GM21381 (cell line): Measurements from ENCODE around the gene IL22.

ENCODE experiments used
- ATAC-seq: cut with Tn5 transposase; IDR thresholded peaks from one replicate; pipeline ENCODE4 v1.9.1; 2021; ENCODE audit warnings: mild to moderate bottlenecking, moderate library complexity; ENCODE audit not compliant: unreplicated experiment

The IL22 gene

GRCh38 chr12:68264158-68264855 lies 10.9 kb upstream of the IL22 start:
- no peak for ATAC-seq

GRCh38 chr12:68263366-68263765 lies 10.0 kb upstream of the IL22 start:
- ATAC-seq: no peak

GRCh38 chr12:68261896-68262295 lies 8.5 kb upstream of the IL22 start:
- ATAC-seq: no peak

DNA sequence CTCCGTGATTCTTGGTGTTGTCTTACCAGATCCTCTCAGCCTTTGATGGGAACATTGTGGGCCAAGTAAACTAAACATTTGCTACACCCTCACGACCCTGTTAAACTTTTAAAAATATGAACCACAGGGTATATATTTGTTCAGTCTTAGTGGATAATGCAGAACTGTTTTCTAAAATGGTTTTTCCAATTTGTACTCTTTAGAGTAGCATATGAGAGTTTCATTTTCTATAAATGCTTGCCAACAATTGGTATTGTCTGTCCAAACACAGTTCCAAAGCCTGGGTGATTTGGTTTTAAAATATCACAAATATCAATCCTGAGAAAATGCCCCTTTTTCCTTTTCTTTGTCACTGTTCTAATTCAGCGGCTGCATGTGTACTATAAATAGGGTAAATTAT lies 6.7 kb upstream of the IL22 start:
- no peak for ATAC-seq

DNA sequence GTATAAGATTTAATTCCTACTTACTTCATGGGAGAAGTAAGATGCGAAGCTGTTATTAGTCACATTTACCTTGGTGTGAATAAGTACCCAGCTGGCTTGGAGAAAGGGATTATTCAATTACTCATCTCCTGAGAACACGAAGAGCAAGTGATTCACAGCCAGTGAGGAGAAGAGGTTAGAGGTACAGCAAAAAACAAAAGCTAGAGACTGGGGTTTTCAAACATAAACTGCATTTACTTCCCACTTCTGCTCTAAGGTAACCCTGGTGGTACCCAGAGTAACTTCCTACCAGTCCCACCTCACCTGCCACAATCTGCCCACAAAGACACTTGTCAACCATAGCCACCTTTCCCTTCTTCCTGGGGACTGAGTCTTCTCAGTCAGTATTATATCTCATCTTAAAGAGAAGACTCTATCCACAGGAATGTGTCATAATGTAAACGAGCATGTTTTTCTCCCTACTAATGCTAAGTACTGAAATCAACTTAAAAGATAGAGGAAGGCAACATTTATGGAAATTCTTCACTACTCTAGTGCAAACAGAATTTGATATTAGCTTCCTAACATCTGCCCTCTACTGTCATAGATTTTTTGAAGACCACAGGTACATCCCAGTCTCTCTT lies 6.0 kb upstream of the IL22 start:
- no peak for ATAC-seq

GRCh38 chr12:68252077-68252476 lies 1.3 kb downstream of the IL22 start:
- no peak for ATAC-seq

DNA sequence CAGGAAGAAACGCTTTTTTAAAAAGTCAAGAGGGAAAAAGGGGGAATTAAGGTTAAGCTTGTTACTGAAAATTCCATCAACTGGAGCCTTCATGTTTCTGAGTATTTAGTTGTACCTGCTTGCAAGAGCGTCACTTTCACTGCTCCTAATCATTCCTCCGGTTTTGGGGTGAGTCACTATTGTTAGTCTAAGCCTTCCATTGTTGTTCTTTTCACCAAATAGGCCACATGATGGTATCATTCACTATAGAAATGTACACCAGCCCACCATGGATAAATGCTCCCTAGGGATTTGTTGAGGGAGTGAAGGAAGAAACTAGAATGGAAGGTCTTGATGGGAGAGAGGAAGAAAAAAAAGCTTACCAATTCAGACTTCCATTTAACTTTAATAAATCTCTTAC lies 3.0 kb downstream of the IL22 start:
- no peak for ATAC-seq

- ATAC-seq: no peak
These were observed 5.6 kb downstream of the IL22 start for GRCh38 chr12:68247785-68248184.

GRCh38 chr12:68246350-68246749 lies 7.1 kb downstream of the IL22 start:
- ATAC-seq: no peak

GRCh38 chr12:68245180-68246021 lies 8.0 kb downstream of the IL22 start:
- ATAC-seq: no peak

DNA sequence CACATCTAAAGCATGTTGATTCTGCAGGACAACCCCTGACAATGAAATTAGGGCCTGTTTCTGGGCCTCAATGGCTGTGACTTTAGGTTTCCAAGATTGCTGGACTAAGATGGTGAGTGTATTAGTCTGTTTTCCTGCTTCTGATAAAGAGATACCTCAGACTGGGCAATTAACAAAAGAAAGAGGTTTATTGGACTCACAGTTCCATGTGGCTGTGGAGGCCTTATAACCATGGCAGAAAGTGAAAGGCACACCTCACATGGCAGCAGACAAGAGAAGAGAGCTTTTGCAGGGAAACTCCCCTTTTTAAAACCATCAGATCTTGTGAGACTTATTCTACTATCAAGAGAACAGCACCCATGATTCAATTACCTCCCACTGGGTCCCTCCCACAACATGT lies 10.6 kb downstream of the IL22 start:
- no peak for ATAC-seq

DNA sequence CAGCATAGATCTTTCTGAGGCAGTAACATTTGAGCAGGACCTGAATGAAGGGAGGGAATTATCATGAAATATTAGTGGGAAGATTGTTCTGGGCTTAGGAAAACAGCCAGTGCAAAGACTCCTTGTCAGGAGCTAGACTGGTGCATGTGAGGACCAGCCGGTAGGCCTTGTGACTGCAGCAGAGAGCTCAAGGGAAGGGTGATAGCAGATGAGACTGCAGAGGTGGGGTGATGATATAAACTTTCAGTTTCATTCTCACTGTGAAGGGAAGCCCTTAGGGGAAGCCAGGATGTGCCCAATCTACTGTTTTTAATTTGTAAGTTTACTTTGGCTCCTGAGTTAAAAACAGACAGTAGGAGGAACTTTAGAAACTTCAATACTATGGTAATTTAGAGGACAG lies 12.4 kb downstream of the IL22 start:
- ATAC-seq: peak; percentile 77

- ATAC-seq: no peak
These were observed 13.3 kb downstream of the IL22 start for GRCh38 chr12:68240079-68240478.

DNA sequence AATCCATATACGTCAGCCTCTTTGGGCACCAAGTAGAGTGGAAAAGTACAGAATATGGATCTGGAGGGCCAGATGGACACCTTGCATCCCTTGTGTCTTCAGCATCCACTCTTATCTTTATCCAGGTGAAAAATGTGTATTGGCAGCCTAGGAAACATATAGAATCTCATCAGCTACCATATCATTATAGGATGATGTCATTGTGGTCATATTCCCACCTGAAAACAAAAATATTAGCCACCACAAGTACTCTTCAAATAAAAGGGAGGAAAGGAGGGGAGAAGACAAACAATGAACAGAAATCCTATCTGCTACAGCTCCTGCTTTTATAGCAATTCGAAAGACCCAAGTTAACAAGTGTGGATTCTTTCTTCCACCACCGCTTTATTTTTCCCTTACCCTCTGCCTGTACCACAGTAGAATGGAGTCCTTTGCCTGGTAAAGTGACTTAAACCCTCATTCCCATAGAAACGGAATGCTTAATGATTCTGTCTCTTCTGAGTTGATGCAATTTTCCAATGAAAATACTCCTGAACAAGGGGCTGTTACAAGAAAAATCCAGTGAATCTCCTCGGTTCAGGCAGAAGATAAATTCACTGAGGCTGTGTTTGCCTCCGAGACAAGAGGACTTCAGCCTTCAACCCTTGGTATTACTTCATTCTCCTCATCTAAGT lies 14.0 kb downstream of the IL22 start:
- ATAC-seq: no peak

DNA sequence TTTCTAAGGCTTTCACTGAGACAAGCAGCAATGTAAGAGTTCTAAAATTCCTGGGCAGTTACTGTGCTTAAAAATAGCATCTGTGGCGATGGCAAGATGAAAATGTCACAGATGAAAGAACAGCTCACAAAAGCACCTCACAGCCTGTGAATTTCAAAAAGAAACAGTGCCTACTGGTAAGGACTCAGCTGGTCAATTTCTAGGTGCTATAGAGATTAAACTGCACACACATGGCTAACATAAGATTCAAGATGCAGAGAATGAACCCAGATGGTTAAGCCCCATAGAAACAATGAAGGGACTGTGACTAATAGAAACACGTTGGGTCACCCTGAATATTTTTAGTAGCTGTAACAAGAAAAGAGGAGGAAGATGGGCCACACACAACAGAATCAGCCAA lies 15.8 kb downstream of the IL22 start:
- no peak for ATAC-seq

- no peak for ATAC-seq
These were observed 16.3 kb downstream of the IL22 start for GRCh38 chr12:68237078-68237477.

GRCh38 chr12:68236421-68237059 lies 16.9 kb downstream of the IL22 start:
- peak; percentile 64 for ATAC-seq

- no peak for ATAC-seq
These were observed 17.8 kb downstream of the IL22 start for GRCh38 chr12:68235576-68235975.

DNA sequence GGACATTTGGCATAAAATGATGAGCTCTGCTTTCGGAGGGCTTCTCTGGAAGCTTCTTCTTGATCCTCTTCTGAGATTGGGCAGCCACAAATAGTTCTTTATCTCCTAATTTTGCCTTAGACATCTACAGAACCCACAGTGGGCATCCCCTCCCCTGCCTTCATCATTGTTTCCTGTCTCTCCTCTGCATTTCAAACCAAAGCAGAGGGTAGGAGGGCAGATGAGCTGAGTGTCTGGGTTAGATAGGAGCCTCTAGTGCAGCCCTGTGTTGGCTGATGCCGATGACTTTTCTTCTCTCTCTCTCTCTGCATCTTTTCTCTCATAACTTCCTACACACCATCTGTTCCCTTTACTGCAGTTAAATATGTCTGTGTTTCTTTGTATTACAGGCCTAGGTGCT lies 19.3 kb downstream of the IL22 start:
- no peak for ATAC-seq

DNA sequence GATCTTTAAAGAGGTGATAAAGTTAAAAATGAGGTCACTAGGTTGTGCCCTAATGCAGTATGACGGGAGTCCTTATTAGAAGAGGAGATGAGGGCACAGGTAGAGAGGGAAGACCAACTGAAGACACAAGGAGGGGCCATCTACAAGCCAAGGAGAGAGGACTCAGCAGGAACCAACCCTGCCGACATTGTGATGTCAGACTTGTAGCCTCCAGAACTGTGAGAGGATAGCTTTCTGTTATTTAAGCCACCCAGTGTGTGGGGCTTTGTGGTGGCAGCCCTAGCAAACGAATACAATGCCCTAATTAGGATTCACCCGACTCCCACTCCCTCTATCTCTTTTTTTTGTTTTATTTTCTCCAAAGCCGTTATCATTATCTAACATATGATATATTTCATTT lies 19.9 kb downstream of the IL22 start:
- ATAC-seq: no peak

DNA sequence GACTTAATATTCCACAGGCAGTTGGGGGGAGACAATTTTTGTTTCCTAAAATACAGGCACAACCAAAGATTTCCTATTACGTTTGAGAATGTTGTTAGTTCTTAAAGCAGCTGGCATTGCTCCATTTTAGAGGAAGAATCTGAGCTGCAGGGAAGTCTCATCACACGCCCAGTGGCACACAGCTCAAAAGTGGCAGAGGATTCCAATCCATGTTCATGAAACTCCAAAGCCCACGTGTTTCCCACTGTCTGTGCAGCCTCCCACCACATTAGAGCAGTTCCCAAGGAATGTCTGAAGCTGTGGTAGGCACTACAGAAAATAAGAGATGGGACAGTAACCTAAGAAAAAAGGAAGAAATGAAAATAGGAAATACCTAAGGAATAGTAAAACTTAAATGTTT lies 21.7 kb downstream of the IL22 start:
- no peak for ATAC-seq
